ENCODE data around the gene DDX5. TPM values are rescaled to one million over a fixed set of nuclear protein-coding genes. Genes with fewer than 3 reads are reported as not detected.
"Not testable (repeated sequence)": the region's sequence is repeated elsewhere in the genome, so short reads cannot be mapped to it uniquely, and the experiment has no call there.

The DDX5 gene
- total RNA-seq, 1 donor from 2014 or later: 377 TPM

- DNase-seq: peak; percentile 43
These were observed 1.3 kb upstream of the DDX5 start for GRCh38 chr17:64507413-64507782.

- DNase-seq: peak; percentile 96
These were observed 705 bp upstream of the DDX5 start, which contains the start of gene CEP95 for GRCh38 chr17:64506576-64507412. TSS of gene CEP95 (plus strand) at chr17:64506977. CDS start at chr17:64507098, 121 bp downstream.

GRCh38 chr17:64505340-64506200 is 519 bp downstream of the DDX5 start:
- peak; percentile 76 for DNase-seq

DNA sequence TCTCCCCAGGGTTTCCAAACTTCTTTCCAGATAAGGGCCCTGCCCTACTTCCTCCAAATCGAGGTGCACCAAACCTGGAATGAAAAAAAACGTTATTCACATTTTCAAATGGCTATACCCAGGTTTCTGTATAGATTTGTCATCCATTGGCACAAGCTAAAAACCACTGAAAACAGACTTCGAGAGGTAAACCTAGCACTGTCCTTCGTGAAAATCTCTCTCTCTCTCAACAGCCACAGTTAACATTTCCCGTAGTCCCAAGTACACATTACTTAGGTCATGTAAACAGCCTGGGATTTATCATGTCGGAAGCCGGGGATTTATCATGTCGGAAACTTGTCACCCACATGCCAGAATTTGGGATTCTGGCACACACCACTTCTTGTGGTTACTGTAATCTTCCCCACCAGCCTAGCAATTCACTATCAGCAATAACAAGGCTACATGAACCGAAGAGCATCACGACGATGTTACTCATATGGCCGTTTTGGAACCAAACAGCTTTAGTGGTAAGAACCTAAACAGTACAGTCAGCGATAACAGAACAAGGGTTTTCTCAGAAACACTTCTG is 1.2 kb downstream of the DDX5 start:
- DNase-seq: no peak

DNA sequence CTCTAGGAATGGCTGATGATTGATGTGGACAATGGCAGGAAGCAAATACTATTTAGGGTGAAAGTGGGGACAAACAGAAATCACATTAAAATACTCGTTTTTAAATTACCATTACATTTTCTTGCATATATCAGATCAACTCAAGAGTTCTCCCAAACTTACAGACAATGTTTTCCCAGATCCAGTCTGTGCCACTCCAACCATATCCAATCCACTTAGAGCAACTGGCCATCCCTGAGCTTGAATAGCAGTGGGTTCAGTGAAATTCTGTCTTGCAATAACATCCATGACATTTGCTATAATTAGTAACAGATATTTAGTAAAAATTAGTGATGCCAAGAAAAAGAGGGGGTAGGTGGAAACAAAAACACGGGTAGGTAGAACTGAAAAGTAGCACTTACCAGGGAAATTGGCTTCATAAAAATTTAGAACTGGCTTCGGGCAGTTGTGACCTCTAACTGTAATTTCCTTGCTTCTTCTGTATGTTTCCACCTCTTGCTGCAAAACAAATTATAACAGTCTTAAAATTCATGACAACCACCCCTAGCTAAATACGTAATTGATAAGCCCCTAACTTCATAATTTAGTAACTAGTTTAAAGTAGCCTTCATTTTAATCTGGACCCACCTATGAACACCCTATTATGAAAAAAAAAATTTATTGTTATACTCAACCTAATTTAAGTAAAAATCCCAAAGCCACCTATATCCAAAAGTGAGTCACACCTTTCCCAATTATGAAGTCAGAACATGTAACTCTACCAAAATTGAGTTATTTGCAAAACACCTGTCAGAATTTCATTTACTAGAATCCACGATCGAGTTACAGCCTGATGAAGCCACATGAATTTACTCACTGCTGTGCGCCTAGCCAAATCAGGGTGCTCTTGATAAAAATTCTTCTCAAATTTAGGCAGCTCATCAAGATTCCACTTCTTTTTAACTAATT is 2.0 kb downstream of the DDX5 start:
- no peak for DNase-seq

GRCh38 chr17:64503341-64503740 is 2.7 kb downstream of the DDX5 start:
- no peak for DNase-seq

- DNase-seq: no peak
These were observed 3.3 kb downstream of the DDX5 start for GRCh38 chr17:64502809-64503208.

DNA sequence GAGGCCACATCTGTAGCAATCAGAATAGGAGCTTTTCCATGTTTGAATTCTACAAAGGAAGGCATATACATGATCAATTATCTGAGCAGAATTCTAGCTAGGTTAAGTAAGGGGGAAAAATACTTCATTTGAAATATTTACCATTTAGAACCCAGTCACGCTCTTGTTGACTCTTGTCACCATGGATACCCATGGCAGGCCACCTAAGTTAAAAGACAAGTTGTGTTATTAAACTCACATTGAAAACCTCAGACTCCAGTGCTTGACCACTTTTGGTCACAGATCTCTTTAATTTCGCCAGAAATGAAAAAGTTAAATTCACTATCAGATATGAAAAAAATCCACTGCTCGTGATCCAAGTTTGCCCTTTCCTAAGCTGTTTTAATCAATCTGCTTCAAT is 4.1 kb downstream of the DDX5 start:
- DNase-seq: no peak

DNA sequence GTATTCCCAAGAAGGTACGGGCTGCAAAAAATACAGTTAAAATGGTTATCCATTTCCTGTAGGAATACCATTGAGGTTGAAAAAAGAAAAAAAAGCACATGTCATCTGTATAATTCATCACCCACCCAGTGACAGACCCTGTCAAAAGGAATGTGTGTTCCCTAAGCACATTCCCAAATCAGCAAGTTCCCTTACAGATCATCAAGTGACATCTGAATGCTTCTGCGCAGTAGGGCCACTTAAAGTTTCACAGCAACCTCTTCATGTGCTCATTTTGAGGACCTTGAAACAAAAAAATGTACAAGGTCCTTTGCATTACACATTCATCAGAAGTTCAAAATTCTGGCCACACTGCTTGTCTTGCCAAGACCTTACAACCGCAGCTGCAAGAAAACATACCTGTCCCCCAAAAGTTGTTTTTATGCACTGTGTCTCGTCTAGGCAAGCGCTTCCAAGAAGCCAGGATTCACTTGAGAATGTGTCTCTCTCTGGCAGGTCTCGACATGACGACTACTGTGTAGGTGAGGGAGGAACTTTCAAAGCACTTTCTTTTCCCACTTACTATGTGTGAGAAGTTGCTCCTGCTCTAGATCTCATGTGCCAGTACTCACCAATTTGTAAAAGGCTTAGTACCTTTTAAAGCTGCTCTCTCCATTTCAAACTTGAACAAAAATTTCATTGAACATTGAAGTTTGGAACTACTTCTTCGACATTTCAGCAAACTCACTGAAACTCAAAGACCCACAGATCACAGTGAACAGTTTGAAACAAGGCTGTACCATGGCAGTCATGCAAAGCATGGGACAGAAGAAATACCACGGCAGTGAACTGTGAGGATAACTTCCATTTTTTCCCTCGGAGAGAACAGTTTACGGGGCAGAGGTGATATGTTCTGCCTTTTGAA is 5.0 kb downstream of the DDX5 start:
- DNase-seq: no peak

DNA sequence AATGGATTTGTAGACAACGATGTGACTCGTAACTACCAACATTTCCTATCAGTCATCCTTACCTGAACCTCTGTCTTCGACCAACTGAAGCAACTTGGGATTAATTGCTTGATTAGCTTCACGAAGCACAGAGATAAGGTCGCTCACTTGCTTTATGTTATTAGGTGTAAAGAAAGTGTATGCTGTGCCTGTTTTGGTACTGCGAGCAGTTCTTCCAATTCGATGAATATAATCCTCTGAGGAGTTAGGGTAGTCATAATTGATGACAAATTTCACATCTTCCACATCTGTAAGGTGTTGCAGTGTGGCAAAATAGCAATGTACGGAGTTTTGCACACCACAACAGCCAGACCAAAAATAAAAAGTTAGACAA is 5.6 kb downstream of the DDX5 start:
- DNase-seq: no peak

DNA sequence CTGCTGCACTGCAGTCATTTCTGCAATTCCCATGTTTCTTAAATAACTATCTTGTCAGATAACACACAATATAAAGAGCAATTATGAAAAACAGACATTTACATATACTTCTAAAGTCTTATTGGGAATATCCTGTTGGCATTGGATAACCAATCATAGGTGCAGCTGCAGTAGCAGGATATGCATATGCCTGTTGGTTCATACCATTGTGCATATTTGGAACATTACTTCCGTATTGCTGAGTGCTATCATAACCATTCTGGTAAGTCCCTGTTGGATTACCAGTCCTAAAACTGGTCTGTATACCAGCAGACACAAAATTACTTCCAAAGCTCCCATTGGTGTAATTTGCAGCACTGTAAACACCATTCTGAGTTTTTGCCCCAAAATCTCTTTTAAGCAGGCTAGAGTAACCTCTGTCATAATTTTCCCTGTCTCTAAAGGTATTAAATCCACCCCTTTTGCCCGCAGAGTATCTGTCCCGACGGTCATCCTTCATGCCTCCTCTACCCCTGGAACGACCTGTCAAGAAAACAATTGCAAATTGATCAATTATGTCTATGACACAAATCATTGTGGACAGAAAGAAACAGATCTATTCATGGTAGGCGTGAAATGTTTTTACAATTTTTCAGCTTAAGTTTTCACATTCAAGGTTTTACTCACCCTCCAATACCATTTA is 6.1 kb downstream of the DDX5 start:
- DNase-seq: no peak

DNA sequence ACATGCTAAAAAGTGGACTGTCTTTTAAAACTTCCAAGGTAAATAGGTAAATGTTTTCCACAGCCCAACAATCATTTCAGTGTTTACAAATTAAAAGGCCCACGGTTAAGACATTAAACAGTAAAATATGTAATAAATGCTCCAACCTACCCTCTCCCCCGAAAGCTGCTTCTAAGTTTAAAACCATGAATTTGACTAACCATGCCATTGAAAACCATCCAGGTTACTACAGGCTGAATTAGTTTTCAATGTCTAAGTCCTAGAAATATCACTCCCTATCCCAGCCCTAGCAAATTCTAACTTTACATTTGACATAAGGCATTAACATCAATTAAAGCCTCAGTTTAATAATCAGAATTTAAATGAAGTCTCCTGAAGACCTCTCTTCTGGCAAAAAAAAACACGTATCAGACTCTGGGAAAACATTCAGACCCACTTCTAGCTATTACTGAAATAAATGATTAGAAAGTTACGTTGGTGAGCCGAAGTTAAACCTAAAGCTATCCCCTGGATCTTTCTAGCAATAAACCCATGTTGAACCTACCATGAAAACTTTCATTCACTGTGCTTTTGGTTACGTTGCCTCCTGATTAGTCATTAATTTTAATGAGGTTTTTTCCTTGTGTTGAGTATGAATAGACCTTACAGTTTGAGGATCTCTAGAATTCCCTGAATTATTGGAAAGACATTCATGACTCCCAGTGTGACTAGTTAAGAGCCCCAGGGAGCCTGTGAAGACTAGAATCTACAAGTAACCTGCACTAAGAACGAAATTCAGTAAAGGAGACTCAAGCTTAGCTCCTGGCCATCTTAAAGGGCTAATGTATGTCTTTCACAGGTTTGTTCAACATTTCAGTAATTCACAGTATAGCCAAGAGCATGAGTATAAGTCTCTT is 7.5 kb downstream of the DDX5 start:
- DNase-seq: no peak

- DNase-seq: no peak
These were observed 8.5 kb downstream of the DDX5 start for GRCh38 chr17:64497565-64498035.

- DNase-seq: peak; percentile 82
These were observed 9.1 kb downstream of the DDX5 start, which contains the start of gene POLG2 for GRCh38 chr17:64496786-64497564. TSS of gene POLG2 (minus strand) at chr17:64497054. CDS start at chr17:64496968, 86 bp downstream.

GRCh38 chr17:64496348-64496785 is 9.7 kb downstream of the DDX5 start:
- DNase-seq: no peak

DNA sequence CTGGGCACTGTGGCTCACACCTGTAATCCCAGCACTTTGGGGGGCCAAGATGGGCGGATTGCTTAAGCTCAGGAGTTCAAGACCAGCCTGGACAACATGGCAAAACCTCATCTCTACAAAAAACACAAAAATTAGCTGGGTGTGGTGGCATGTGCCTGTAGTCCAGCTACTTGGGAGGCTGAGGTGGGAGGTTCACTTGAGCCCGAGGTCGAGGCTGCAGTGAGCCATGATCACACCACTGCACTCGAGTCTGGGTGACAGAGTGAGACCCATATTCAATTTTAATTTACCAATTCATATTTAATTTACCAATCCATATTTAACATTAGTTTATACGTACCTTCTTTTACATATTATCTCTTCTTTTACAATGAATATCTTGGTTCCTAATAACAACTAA is 10.8 kb downstream of the DDX5 start:
- DNase-seq: not testable (repeated sequence)

GRCh38 chr17:64494121-64494520 is 12.0 kb downstream of the DDX5 start:
- DNase-seq: no peak

Data from occipital lobe (tissue), 2 donors.